ENCODE data around the gene WNT3.

- TF ChIP-seq EZH2 (IDR thresholded peaks at IDR 0.05; ENCODE audit: insufficient read depth, poor library complexity, severe bottlenecking) (no peak), EZH2phosphoT487 (IDR thresholded peaks at IDR 0.05; ENCODE audit: insufficient read depth, low read depth) (no peak)
Observed at GRCh38 chr17:46764709-46765401, 53.6 kb downstream of the WNT3 start.
